Right lobe of liver (tissue), 6 donors: Measurements from ENCODE around the gene TARP.
A peak's percentile ranks its signal among the peaks of the same experiment; 100 is the strongest.

Experiments used
- ATAC-seq, 4 donors: fragments of 200-7000 bp; cut with Tn5 transposase; one replicate each; pipeline ENCODE4 v1.9.1; 2020; ENCODE audit warnings: mild to moderate bottlenecking in 4 of 4, moderate library complexity in 4 of 4
- DNase-seq, 3 donors: peaks; one replicate each; pipeline ENCODE4 v3.0.0-alpha.2; 2020
- H3K27ac ChIP-seq, 3 donors: fragments of 200-600 bp; one replicate each; pipeline ENCODE4 v1.8.0; 2022
- H3K27me3 ChIP-seq, 2 donors: fragments of 200-600 bp; one replicate each; pipeline ENCODE4 v1.8.0; 2022
- H3K36me3 ChIP-seq, 4 donors: fragments of 200-600 bp; sonication (generic) in 1 of 4; one replicate each; pipeline versions ENCODE4 v1.5.1 to v1.8.0; 2017 to 2022; ENCODE audit warnings: control low read depth in 1 of 4
- H3K4me1 ChIP-seq, 4 donors: fragments of 200-600 bp; sonication (generic) in 1 of 4; one replicate each; pipeline versions ENCODE4 v1.5.1 to v1.8.0; 2017 to 2022; ENCODE audit warnings: control low read depth in 1 of 4
- H3K4me3 ChIP-seq, 3 donors: fragments of 200-600 bp; one replicate each; pipeline ENCODE4 v1.8.0; 2022
- H3K9me3 ChIP-seq, 4 donors: fragments of 200-600 bp; sonication (generic) in 1 of 4; one replicate each; pipeline versions ENCODE4 v1.5.1 to v1.8.0; 2017 to 2022; ENCODE audit warnings: control low read depth in 1 of 4
- POLR2A ChIP-seq: fragments of 450-650 bp; IDR thresholded peaks from one replicate; pipeline ENCODE4 v1.6.1; 2017; ENCODE audit warnings: antibody characterized with exemption, mild to moderate bottlenecking
- WGBS: methylation state at CpG from one replicate; pipeline ENCODE4 v1.1.6; 2018; ENCODE audit warnings: low coverage, low lambda C conversion rate; ENCODE audit not compliant: insufficient coverage; ENCODE audit errors: missing lambda C conversion rate; 5-methylcytosine and 5-hydroxymethylcytosine counted together
- intact Hi-C, 2 donors: fragments of 100-400 bp; cut with DNase I; formaldehyde crosslinking; loops; one replicate each; pipeline versions ENCODE4 v1.11.2 to v1.14.1; 2022
- TF ChIP-seq, protein P1 (sequence below), 4 donors: fragments of 200-600 bp in 3 of 4; fragments of 450-650 bp in 1 of 4; IDR thresholded peaks; one replicate each; pipeline versions ENCODE4 v1.5.1 to v1.8.0; 2016 to 2022; ENCODE audit warnings: antibody characterized with exemption in 4 of 4, mild to moderate bottlenecking in 2 of 4
- donor health status: DM: no; HTN: yes; CAD: no.
- donor health status: DM: no; HTN: no; CAD: no.
- donor health status: DM: no; HTN: no; CAD: no.
- donor health status: DM: no; HTN: yes; CAD: no.
- donor health status: DM: no; HTN: yes; CAD: no.

TARP gene

DNA sequence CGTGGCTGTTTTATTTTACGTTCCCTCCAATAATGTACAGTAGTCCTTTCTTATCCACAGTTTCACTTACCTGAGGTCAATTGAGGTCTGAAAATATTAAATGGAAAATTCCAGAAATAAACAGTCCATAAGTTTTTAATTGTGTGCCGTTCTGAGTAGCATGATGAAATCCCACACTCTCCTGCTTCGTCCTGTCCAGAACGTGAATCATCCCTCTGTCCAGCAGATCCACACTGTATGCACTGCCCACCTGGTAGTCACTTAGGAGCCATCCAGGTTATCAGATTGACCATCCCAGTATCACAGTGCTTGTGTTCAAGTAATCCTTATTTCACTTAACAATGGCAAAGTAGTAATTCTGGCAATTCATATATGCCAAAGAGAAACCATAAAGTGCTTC lies 49.0 kb downstream of the TARP start:
- DNase-seq: no peak
- Histone ChIP-seq H3K4me3 (no peak overlapping the region), H3K27me3 (no peaks in the 10 kb centered on the region), H3K4me1 (no peaks in the 10 kb centered on the region), H3K27ac (no peak overlapping the region), H3K36me3 (peaks cover 0 to 21% (median 12%) of the 10 kb centered on the region in 4 donors), H3K9me3 (no peaks in the 10 kb centered on the region)
- 91% methylated on average over 5 of the region's 5 CpGs for WGBS
- ATAC-seq: no peak
- TF ChIP-seq, protein P1, sequence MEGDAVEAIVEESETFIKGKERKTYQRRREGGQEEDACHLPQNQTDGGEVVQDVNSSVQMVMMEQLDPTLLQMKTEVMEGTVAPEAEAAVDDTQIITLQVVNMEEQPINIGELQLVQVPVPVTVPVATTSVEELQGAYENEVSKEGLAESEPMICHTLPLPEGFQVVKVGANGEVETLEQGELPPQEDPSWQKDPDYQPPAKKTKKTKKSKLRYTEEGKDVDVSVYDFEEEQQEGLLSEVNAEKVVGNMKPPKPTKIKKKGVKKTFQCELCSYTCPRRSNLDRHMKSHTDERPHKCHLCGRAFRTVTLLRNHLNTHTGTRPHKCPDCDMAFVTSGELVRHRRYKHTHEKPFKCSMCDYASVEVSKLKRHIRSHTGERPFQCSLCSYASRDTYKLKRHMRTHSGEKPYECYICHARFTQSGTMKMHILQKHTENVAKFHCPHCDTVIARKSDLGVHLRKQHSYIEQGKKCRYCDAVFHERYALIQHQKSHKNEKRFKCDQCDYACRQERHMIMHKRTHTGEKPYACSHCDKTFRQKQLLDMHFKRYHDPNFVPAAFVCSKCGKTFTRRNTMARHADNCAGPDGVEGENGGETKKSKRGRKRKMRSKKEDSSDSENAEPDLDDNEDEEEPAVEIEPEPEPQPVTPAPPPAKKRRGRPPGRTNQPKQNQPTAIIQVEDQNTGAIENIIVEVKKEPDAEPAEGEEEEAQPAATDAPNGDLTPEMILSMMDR (IDR thresholded peaks at IDR 0.05): no peak
- TF ChIP-seq POLR2A: no peak
- intact Hi-C loops: loop anchor here in 1 of 2 donors (10.0 kb wide), 2 partner anchors 120 to 330 kb away; no protein-coding TSS in a partner anchor

DNA sequence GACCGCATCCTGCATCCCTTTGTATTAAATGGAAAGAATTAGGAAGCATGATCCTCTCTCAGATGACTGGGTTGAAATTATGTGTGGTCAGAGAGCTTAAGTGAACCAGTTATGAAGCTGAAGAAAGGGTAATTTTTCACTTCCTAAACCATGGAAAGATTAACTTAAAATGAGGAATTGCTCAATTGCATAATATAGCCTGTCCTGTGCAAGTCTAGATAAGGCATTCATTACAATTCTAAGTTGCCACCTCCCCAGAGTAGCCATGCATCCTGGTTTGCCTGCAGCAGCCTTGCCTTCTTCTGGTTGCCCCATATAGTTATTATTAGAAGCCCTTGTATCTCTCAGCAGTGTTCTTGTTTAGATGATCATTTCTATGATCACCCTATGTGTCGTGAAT lies 50.1 kb downstream of the TARP start:
- H3K27ac ChIP-seq: no peak overlapping the region
- no peak for ATAC-seq
- H3K9me3 ChIP-seq: no peaks in the 10 kb centered on the region
- H3K27me3 ChIP-seq: no peaks in the 10 kb centered on the region
- no peak for DNase-seq
- TF ChIP-seq POLR2A: no peak
- TF ChIP-seq, protein P1 (IDR thresholded peaks at IDR 0.05): no peak
- no peaks in the 10 kb centered on the region for H3K4me1 ChIP-seq
- 80% methylated on average over 2 of the region's 2 CpGs for WGBS
- no peak overlapping the region for H3K4me3 ChIP-seq
- intact Hi-C loops: loop anchor here in 1 of 2 donors (10.0 kb wide), 2 partner anchors 119 to 329 kb away; no protein-coding TSS in a partner anchor
- H3K36me3 ChIP-seq: peaks cover 0 to 20% (median 7%) of the 10 kb centered on the region in 4 donors

DNA sequence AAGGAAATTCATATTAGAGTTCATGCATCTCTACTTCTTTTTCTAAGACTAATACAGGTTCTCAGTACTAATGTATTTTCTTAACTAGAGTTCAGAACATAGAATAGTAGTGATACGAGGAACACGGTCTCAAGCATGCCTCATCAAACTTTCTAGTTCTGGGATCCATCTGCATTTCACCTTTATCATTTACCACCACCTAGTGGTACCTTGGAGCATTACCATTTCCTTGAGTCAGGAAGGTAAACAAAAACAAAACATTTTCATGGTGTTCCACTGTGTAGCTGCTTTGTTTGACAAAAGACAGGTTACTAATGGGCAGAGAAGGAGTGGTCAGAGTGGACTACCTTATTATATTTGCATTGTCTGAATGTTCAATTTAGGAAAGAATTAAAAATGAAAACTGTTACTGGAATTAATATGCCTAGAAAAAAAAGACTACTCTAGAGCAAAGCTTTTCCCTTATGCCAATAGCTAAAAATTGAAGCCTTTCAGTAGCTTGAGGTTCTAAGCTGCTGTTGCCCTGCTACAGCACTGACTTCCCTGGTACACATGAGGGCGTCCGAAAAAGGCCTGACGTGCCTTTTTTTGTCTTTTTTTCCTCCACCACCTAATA lies 50.8 kb downstream of the TARP start:
- Histone ChIP-seq H3K27me3 (no peaks in the 10 kb centered on the region), H3K9me3 (no peaks in the 10 kb centered on the region), H3K4me3 (no peak overlapping the region), H3K27ac (no peak overlapping the region), H3K4me1 (no peaks in the 10 kb centered on the region), H3K36me3 (peaks cover 0 to 23% (median 7%) of the 10 kb centered on the region in 4 donors)
- ATAC-seq (peak; percentile 91 to 97 (median 92)), DNase-seq (no peak)
- intact Hi-C loops: loop anchor here in 1 of 2 donors (10.0 kb wide), 2 partner anchors 118 to 328 kb away; no protein-coding TSS in a partner anchor
- no peak for TF ChIP-seq POLR2A
- TF ChIP-seq, protein P1 (IDR thresholded peaks at IDR 0.05): peak; percentile 88 to 93 (median 91)
- 57% methylated on average over 5 of the region's 5 CpGs for WGBS

DNA sequence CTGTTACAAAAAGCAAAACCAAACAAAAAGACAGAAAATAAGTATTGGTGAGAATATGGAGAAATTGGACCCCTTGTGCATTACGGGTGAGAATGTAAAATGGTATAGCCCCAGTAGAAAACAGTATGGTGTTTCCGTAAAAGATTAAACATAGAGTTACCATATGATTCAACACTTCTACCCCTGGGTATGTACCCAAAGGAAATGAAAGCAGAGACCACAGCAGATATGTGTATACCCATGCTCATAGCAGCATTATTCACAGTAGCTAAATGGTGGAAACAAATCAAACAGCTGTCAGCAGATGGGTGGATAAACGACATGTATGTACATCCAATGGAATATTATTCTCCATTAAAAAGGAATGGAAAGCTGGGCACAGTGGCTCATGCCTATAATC lies 53.0 kb downstream of the TARP start:
- DNase-seq (no peak), ATAC-seq (peak in 1 of 4 donors; percentile 6)
- TF ChIP-seq, protein P1 (IDR thresholded peaks at IDR 0.05): no peak
- no peak for TF ChIP-seq POLR2A
- Histone ChIP-seq H3K27ac (no peak overlapping the region), H3K4me3 (no peak overlapping the region), H3K9me3 (no peaks in the 10 kb centered on the region), H3K27me3 (no peaks in the 10 kb centered on the region), H3K4me1 (peaks cover 0 to 1% (median under 1%) of the 10 kb centered on the region in 4 donors), H3K36me3 (peaks cover 0 to 25% (median 7%) of the 10 kb centered on the region in 4 donors)
- WGBS: 83% methylated on average over 3 of the region's 3 CpGs
- intact Hi-C loops: loop anchor here in 1 of 2 donors (10.0 kb wide), 2 partner anchors 116 to 326 kb away; no protein-coding TSS in a partner anchor
